Activated B cell treated with CpG ODN at 0.5 μM for 24 hours (primary cell): ENCODE measurements around the gene UGT1A4. TPM values are rescaled to one million over a fixed set of nuclear protein-coding genes. Genes with fewer than 3 reads are reported as not detected.

Experiments
- ATAC-seq: fragments of 200-7000 bp; cut with Tn5 transposase; one replicate; pipeline ENCODE4 v1.10.0; 2021; ENCODE audit warnings: low read depth, mild to moderate bottlenecking, moderate library complexity
- CTCF ChIA-PET: fragments of 350-600 bp; sonication (Branson Sonifier 250); formaldehyde crosslinking; loops from one replicate; lab custom pipeline; 2021; ENCODE audit warnings: antibody characterized with exemption; lab: Charles Lee
- POLR2A ChIA-PET: fragments of 350-600 bp; sonication (Branson Sonifier 250); formaldehyde crosslinking; loops from one replicate; lab custom pipeline; 2021; ENCODE audit warnings: antibody characterized with exemption; lab: Charles Lee
- DNase-seq: peaks from one replicate; pipeline ENCODE4 v3.0.0; 2022
- H3K27ac Mint-ChIP-seq: one replicate; pipeline ENCODE4 v1.8.0; 2020; ENCODE audit warnings: mixed read lengths
- H3K27me3 Mint-ChIP-seq: one replicate; pipeline ENCODE4 v1.8.0; 2021; ENCODE audit warnings: mixed read lengths
- H3K36me3 Mint-ChIP-seq: one replicate; pipeline ENCODE4 v1.8.0; 2021; ENCODE audit warnings: low read depth, mixed read lengths
- H3K4me1 Mint-ChIP-seq: one replicate; pipeline ENCODE4 v1.8.0; 2021; ENCODE audit warnings: mixed read lengths
- H3K4me3 Mint-ChIP-seq: one replicate; pipeline ENCODE4 v1.8.0; 2020; ENCODE audit warnings: mild to moderate bottlenecking, mixed read lengths
- H3K9me3 Mint-ChIP-seq: one replicate; pipeline ENCODE4 v1.8.0; 2020; ENCODE audit warnings: mixed read lengths
- CTCF ChIP-seq: fragments of 200-600 bp; IDR thresholded peaks from one replicate; pipeline ENCODE4 v1.8.0; 2022; ENCODE audit warnings: antibody characterized with exemption, mild to moderate bottlenecking
- intact Hi-C: fragments of 100-400 bp; cut with micrococcal nuclease; formaldehyde crosslinking; loops from one replicate; pipeline ENCODE4 v1.15.1; 2024
- total RNA-seq: library from RNA; stranded (reverse); gene quantifications from 2 replicates; pipeline ENCODE4 v1.2.3, GENCODE V29; 2022

UGT1A4 gene
- total RNA-seq, 1 donor from 2014 or later: not detected

DNA sequence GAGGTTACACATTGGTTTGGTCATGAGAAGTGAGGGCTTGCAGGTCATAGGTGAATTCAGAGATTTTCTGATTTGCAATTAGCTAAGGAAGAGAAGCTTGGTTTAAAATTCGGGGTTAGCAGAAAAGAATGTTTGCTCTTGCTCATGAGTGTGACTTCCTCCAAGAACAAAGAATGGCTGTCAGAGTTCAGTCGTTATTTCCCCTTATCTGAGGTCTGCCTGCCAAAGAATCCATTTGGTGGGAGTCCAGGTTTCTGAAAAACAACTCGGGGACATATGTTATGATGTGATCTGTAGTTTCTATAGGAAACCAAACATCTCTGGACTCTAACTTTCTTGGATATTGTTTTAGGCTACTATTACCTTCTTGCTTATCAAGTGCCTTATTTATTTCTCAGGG is 29.0 kb upstream of the UGT1A4 start:
- H3K4me3 Mint-ChIP-seq: no peak overlapping the region
- DNase-seq: no peak
- ChIA-PET POLR2A (no interaction called here), CTCF (no interaction called here)
- no peak for TF ChIP-seq CTCF
- intact Hi-C loops: no loop called here
- H3K27me3 Mint-ChIP-seq: peaks cover 6% of the 10 kb centered on the region
- H3K27ac Mint-ChIP-seq: no peak overlapping the region
- H3K4me1 Mint-ChIP-seq: no peaks in the 10 kb centered on the region
- ATAC-seq: no peak
- no peaks in the 10 kb centered on the region for H3K36me3 Mint-ChIP-seq
- H3K9me3 Mint-ChIP-seq: no peaks in the 10 kb centered on the region

- intact Hi-C loops: no loop called here
- Mint-ChIP-seq H3K27ac (no peak overlapping the region), H3K36me3 (no peaks in the 10 kb centered on the region), H3K4me1 (no peaks in the 10 kb centered on the region), H3K27me3 (peaks cover 6% of the 10 kb centered on the region), H3K4me3 (no peak overlapping the region), H3K9me3 (no peaks in the 10 kb centered on the region)
- TF ChIP-seq CTCF: no peak
- CTCF ChIA-PET: no interaction called here
- POLR2A ChIA-PET: interaction anchor here (0.7 kb wide), 1 partner anchor 13 kb away, joined by 3 read pairs; no protein-coding TSS in a partner anchor
- DNase-seq (no peak), ATAC-seq (no peak)
Observed at GRCh38 chr2:233690444-233690843, 28.1 kb upstream of the UGT1A4 start.

- no peak overlapping the region for H3K27ac Mint-ChIP-seq
Observed at GRCh38 chr2:233691443-233692433, 26.8 kb upstream of the UGT1A4 start.

DNA sequence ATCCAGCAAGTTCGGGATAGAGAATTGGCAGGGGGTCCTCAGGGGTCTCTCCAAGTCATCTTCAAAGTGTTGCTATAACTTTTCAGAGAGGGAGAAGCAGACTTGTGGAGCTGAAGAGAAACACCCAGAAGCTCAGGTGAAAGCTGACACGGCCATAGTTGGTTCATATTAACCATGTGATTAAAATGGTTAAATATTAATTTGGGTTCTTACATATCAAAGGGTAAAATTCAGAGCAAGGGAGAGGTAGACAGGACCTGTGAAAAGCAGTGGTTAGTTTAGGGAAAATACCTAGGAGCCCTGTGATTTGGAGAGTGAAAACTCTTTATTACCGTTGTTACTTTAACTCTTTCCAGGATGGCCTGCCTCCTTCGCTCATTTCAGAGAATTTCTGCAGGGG is 25.9 kb upstream of the UGT1A4 start, which contains the start of gene UGT1A6:
UGT1A6 (plus strand) TSS at position 243 of the 400 bp plus-strand sequence; CDS start at position 358, 115 bp downstream.
- TF ChIP-seq CTCF: no peak
- Mint-ChIP-seq H3K4me1 (no peaks in the 10 kb centered on the region), H3K36me3 (no peaks in the 10 kb centered on the region), H3K27ac (no peak within 1 kb of the TSS), H3K9me3 (no peaks in the 10 kb centered on the region), H3K4me3 (no peak within 1 kb of the TSS), H3K27me3 (peaks cover 5% of the 10 kb centered on the region)
- POLR2A ChIA-PET: no interaction called here
- CTCF ChIA-PET: no interaction called here
- intact Hi-C loops: no loop called here
- DNase-seq (no peak), ATAC-seq (no peak)

More at GRCh38 chr2:233691443-233692433, 26.8 kb upstream of the UGT1A4 start:
- no peaks in the 10 kb centered on the region for H3K9me3 Mint-ChIP-seq
- H3K27me3 Mint-ChIP-seq: peaks cover under 1% of the 10 kb centered on the region
- POLR2A ChIA-PET: no interaction called here
- no peak for TF ChIP-seq CTCF
- CTCF ChIA-PET: no interaction called here
- no peak for DNase-seq
- intact Hi-C loops: no loop called here
- ATAC-seq: no peak
- no peak overlapping the region for H3K4me3 Mint-ChIP-seq
- H3K36me3 Mint-ChIP-seq: no peaks in the 10 kb centered on the region
- H3K4me1 Mint-ChIP-seq: no peaks in the 10 kb centered on the region

DNA sequence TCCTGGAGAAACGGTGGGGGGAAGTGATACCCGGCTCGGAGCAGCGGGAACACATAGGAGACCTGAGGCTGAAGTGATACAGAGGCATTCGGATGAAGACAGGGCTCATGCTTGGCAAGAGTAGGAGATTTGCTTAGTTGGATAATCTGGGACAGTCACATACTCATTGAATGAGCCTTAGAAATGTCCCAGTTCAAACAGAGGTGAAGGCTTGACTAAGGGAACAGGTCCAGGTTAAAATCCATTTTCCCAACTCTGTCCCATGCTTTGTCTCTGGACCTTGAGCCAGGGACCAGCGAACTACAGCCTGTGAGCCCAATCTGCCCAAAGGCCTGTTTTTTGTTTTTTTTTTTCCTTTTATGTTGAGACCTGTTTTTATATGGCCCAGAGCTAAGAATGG is 24.6 kb upstream of the UGT1A4 start:
- Mint-ChIP-seq H3K27me3 (peaks cover 5% of the 10 kb centered on the region), H3K4me1 (no peaks in the 10 kb centered on the region), H3K9me3 (no peaks in the 10 kb centered on the region), H3K4me3 (no peak overlapping the region), H3K27ac (no peak overlapping the region), H3K36me3 (no peaks in the 10 kb centered on the region)
- ATAC-seq (no peak), DNase-seq (no peak)
- TF ChIP-seq CTCF: no peak
- POLR2A ChIA-PET: no interaction called here
- intact Hi-C loops: no loop called here
- CTCF ChIA-PET: no interaction called here
